Heart left ventricle (tissue), 13 donors: ENCODE data around the gene KRT73.

Experiments used
- POLR2A ChIP-seq, 2 donors: fragments of 450-650 bp; IDR thresholded peaks; one replicate each; pipeline ENCODE4 v1.6.1; 2017; ENCODE audit warnings: antibody characterized with exemption in 2 of 2, mild to moderate bottlenecking in 2 of 2, moderate library complexity in 2 of 2
- TF ChIP-seq, protein P1 (sequence below), 12 donors: fragments of 200-600 bp; sonication (generic) in 4 of 12; IDR thresholded peaks; one replicate each; pipeline versions ENCODE4 v1.5.0 to v1.8.0; 2018 to 2022; ENCODE audit warnings: antibody characterized with exemption in 12 of 12, mild to moderate bottlenecking in 5 of 12
- donor health status: ischemic (EF 13 %, LVEDD 7.1; RV severe dilation, severe dysfunction).
- donor health status: DM: no; HTN: yes; CAD: no.
- donor health status: DM: no; HTN: no; CAD: no.
- donor health status: ischemic (EF 25% LVEDD 6.9; RV normal size, moderate dysfunction).
- donor health status: ischemic (EF 25% LVEDD 5.7; RV mildly dilated, moderate dysfunction).
- donor health status: ischemic (EF 35%, LVEDD 5.7; RV mildly dilated, moderate dysfunction).
- donor health status: nonischemic (EF 11% LVEDD 7.7; RV severe dilation, severe dysfunction).
- donor health status: DM: yes; HTN: yes; CAD: no.
- donor health status: PGD.
- donor health status: ischemic (EF 29% LVEDD 5.4; RV normal size, mild dysfunction).
- donor health status: nonischemic (EF 23%, LVEDD 6.1; RV moderate dilation, normal function).

DNA sequence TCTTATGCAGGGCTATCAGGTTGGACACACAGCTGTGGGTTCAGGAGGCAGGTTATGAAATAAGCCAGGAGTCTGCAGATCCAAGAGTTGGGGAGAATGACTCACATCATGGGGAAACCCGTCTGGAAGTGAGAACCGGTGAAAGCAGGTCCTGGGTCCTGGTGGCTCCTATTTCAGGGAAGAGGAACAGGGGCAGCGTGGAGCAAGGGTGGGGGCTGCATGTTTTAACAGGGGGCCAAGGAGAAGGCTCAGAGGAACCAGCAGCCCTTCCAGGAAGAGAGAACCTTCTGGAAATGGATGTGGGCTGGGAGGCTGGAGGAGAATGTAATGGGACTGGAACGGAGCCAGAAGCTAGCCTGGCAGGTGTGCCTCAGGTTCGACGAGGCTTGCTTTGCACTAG is 36.9 kb downstream of the KRT73 start:
- TF ChIP-seq, protein P1, sequence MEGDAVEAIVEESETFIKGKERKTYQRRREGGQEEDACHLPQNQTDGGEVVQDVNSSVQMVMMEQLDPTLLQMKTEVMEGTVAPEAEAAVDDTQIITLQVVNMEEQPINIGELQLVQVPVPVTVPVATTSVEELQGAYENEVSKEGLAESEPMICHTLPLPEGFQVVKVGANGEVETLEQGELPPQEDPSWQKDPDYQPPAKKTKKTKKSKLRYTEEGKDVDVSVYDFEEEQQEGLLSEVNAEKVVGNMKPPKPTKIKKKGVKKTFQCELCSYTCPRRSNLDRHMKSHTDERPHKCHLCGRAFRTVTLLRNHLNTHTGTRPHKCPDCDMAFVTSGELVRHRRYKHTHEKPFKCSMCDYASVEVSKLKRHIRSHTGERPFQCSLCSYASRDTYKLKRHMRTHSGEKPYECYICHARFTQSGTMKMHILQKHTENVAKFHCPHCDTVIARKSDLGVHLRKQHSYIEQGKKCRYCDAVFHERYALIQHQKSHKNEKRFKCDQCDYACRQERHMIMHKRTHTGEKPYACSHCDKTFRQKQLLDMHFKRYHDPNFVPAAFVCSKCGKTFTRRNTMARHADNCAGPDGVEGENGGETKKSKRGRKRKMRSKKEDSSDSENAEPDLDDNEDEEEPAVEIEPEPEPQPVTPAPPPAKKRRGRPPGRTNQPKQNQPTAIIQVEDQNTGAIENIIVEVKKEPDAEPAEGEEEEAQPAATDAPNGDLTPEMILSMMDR (IDR thresholded peaks at IDR 0.05): no peak
- no peak for TF ChIP-seq POLR2A (IDR thresholded peaks at IDR 0.05)
